ENCODE measurements around the gene SCRN3.
"Not testable (repeated sequence)": the region's sequence is repeated elsewhere in the genome, so short reads cannot be mapped to it uniquely, and the experiment has no call there.

The SCRN3 gene

GRCh38 chr2:174395284-174395968 is at the start of gene SCRN3:
Gene SCRN3 (plus strand): TSS chr2:174395730. CDS start chr2:174398284, 2,554 bp downstream.
- DNase-seq = peak; percentile 100

DNA sequence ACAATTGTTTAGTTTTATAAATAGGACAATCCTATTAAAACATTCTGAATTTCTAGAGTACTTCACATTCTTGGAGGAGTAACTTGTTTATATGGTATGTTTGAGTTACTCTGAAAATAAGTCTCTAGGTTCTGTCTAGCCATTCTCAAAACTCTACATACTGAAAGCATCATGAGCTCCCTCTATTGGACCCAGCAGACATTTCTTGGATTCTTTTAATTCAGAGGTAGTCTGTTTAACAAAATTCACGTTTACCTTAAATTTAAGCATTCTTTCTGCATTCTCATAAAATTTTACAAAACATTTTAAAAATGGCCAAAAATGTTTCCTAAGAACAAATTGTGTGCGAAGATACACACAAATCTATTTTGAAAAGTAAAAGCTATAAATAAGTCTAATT is 45.5 kb upstream of the SCRN3 start:
- peak; percentile 84 for DNase-seq

GRCh38 chr2:174350593-174351181 is 44.8 kb upstream of the SCRN3 start:
- no peak for DNase-seq

DNA sequence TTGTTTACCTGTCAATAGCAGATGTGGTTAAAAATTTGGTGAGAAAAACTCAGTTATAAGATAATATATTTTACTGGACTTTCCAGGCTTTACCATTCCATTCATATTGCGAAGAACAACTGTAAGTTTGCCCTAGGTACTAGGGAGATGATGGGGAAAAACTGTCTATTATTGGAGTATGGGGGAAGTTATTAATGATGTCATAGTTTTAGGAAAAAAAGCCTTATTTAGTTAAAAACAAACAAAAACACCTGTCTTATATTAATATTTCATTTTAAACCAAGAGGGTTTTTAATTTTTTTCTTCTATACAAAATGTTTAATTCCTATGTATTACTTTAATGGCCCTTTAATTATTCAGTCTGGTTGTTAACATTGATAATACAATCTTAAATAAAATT is 42.5 kb upstream of the SCRN3 start:
- DNase-seq = no peak

DNA sequence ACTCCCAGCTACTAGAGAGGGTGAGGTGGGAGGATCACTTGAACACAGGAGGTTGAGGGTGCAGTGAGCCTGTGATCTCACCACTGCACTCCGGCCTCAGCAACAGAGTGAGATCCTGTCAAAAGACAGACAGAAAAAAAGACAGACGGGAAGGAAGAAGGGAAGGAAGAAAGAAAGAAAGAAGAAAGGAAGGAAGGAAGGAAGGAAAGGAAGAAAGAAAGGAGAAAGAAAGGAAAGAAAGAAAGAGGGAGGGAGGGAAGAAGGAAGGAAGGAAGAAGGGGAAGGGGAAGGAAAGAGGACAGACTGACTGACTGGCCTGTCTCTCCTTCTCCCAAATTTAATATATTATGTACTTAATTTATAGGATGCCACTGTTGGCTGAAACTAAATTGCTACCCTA is 39.2 kb upstream of the SCRN3 start:
- no peak for DNase-seq

- DNase-seq = not testable (repeated sequence)
Measured at GRCh38 chr2:174359663-174360062, 35.9 kb upstream of the SCRN3 start.

- DNase-seq = no peak
Measured at GRCh38 chr2:174362949-174363348, 32.6 kb upstream of the SCRN3 start.

DNA sequence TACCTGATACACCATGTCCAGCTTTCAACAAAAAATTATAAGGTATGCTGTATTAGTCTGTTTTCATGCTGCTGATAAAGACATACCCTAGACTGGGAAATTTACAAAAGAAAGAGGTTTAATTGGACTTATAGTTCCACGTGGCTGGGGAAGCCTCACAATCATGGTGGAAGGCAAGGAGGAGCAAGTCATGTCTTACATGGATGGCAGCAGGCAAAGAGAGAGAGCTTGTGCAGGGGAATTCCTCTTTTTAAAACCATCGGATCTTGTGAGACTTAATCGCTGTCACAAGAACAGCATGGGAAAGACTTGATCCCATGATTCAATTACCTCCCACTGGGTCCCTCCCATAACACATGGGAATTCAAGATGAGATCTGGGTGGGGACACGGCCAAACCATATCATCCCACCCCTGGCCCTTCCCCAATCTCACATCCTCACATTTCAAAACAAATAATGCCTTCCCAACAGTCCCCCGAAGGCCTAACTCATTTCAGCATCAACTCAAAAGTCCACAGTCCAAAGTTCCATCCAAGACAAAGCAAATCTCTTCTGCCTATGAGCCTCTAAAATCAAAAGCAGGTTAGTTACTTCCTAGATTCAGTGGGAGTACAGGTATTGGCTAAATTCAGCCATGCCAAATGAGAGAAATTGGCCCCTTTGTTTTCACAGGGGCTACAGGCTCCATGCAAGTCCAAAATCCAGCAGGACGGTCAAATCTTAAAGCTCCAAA is 31.9 kb upstream of the SCRN3 start:
- not testable (repeated sequence) for DNase-seq

DNA sequence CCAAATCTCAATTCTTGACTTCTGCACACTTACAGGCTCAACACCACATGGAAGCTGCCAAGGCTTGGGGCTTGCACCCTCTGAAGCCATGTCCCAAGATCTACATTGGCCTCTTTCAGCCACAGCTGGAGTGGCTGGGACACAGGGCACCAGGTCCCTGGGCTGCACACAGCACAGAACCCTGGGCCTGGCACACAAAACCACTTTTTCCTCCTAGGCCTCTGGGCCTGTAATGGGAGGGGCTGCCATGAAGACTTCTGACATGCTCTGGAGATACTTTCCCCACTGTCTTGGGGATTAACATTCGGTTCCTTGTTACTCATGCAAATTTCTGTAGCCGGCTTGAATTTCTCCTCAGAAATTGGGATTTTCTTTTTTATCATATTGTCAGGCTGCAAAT is 30.9 kb upstream of the SCRN3 start:
- no peak for DNase-seq

DNA sequence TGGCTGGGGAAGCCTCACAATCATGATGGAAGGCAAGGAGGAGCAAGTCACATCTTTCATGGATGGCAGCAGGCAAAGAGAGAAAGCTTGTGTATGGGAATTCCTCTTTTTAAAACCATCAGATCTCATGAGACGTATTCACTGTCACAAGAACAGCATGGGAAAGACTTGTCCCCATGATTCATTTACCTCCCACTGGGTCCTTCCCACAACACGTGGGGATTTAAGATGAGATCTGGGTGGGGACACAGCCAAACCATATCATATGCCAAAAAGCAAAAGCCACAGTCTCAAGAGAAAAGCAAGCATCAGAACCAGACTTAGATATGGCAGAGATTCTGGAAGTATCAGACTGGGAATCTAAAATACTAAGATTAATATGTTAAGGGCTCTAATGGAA is 30.0 kb upstream of the SCRN3 start:
- no peak for DNase-seq

DNA sequence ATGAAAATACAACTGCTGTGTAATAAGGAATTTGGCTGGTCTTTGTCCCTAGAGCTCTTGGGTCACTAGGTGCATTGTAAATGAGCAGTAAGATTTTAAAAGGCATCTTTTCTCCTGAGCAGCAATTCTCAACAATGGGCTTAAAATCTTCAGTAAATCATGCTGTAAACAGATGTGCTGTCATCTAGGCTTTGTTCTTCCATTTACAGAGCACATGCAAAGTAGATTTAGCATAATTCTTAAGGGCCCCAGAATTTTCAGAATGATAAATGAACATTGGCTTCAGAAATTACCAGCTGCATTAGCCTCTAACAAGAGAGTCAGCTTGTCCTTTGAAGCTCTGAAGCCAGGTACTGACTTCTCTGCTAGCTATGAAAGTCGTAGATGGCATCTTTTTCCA is 26.8 kb upstream of the SCRN3 start:
- no peak for DNase-seq

- no peak for DNase-seq
Measured at GRCh38 chr2:174376967-174377366, 18.6 kb upstream of the SCRN3 start.

DNA sequence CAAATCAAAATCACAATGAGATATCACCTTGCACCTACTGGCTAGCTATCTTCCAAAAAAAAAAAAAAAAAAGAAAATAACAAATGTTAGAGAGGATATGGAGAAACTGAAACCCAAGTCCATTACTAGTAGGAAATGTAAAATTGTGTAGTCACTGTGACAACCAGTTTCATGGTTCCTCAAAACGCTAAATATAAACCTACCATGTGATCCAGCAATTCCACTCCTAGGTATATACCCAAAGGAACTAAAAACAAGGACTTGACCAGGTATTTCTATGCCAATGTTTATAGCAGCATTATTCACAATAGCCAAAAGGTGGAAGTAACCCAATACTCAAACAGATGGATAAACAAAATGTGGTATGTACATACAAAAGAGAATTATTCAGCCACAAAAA is 11.7 kb upstream of the SCRN3 start:
- no peak for DNase-seq

DNA sequence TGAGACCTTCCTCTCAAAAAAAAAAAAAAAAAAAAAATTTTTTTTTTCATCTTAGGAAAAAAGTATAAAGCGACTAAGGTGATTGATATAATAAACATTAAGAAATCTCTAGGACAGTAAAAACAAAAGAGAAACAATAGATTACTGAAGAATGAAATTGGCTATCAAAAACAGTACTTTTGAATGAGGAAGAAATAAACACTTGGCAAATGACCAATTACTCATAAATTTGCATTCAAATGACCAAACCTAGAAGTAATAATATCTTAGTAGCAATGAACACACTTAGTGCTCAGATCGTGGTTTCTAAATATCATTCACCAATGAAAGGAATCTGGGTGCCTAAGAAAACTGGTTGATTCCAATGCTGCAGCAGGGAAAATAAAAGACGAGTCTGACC is 10.3 kb upstream of the SCRN3 start:
- no peak for DNase-seq

DNA sequence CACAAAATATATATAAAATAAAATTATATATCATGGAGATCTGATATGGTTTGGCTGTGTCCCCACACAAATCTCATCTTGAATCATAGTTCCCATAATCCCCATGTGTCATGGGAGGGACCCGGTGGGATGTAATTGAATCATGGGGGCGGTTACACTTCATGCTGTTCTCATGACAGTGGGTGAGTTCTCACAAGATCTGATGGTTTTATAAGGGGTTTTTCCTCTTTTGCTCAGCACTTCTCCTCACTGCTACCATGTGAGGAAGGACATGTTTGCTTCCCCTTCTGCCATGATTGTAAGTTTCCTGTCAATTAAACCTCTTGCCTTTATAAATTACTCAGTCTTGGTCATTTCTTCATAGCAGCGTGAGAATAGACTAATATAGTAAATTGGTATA is 6.8 kb upstream of the SCRN3 start:
- DNase-seq = not testable (repeated sequence)

DNA sequence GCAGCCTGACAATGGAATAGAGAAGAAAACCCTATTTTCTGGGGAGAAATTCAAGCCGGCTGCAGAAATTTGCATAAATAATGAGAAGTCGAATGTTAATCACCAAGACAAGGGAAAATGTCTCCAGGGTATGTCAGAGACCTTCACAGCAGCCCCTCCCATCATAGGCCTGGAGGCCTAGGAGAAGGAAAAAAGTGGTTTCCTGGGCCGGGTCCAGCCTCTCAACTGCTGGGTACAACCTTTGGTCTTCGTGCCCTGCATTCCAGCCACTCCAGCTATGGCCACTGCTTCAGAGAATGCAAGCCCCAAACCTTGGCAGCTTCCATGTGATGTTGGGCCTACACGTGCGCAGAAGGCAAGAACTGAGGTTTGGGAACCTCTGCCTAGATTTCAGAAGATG is 6.0 kb upstream of the SCRN3 start:
- DNase-seq = no peak

- DNase-seq = not testable (repeated sequence)
Measured at GRCh38 chr2:174390303-174390702, 5.2 kb upstream of the SCRN3 start.

GRCh38 chr2:174392706-174393105 is 2.8 kb upstream of the SCRN3 start:
- no peak for DNase-seq

DNA sequence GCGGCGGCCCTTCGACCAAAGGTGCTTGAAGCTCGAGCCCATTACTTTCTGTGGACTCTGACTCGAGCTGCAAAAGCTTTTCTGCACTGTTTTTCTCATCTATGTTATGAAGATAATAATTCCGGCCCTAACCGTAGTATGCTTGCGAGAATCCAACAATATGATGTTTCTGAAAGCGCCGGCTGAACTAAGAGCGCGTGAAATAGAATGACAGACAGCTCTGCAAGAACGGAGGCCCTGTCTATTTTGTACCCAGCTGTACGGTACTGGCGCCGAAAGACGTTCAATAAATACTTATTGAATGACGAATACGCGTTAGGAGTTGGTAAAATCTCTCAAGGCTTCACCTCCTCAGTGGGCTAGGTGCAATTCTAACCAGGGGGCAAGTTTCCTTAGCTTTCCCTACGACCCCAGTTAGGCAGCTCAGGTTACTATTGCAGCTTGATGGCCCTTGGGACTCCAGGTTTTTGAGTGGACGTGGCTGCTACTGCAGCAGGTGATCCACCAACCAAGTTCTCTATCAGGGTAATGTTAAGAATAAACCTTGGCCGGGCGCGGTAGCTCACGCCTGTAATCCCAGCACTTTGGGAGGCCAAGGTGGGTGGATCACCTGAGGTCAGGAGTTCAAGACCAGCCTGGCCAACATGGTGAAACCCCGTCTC is 570 bp downstream of the SCRN3 start:
- peak; percentile 99 for DNase-seq

GRCh38 chr2:174397773-174398172 is 2.2 kb downstream of the SCRN3 start:
- no peak for DNase-seq

GRCh38 chr2:174399171-174399570 is 3.6 kb downstream of the SCRN3 start:
- DNase-seq = no peak

- DNase-seq = no peak
Measured at GRCh38 chr2:174400853-174401252, 5.3 kb downstream of the SCRN3 start.

GRCh38 chr2:174403628-174404027 is 8.1 kb downstream of the SCRN3 start:
- no peak for DNase-seq

DNA sequence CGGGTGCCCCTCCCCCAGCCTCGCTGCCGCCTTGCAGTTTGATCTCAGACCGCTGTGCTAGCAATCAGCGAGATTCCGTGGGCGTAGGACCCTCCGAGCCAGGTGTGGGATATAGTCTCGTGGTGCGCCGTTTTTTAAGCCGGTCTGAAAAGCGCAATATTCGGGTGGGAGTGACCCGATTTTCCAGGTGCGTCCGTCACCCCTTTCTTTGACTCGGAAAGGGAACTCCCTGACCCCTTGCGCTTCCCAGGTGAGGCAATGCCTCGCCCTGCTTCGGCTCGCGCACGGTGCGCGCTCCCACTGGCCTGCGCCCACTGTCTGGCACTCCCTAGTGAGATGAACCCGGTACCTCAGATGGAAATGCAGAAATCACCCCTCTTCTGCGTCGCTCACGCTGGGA is 14.5 kb downstream of the SCRN3 start:
- DNase-seq = not testable (repeated sequence)
